HG03354 (cell line): ENCODE results near the gene CEBPA.

Experiments
- ATAC-seq: cut with Tn5 transposase; IDR thresholded peaks from one replicate; pipeline ENCODE4 v1.9.1; 2021; ENCODE audit warnings: mild to moderate bottlenecking; ENCODE audit not compliant: unreplicated experiment, poor library complexity, severe bottlenecking

CEBPA gene

DNA sequence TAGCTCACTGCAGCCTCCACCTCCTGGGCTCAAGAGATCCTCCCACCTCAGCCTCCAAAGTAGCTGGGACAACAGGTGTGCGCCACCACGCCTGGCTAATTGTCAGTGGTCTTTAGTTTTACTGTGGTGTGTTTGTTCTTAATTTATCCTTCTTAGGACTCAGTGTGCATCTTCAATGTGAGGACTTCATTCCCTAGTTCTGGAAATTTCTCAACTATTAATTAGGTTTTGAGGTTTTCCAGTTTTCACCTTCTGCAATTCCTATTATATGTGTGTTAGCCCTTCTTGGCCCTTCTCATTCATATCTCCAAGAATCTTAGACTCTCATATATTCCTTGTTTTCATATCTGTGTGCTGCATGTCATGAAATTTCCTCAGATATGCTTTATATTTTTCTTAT, 44.5 kb downstream of the CEBPA start:
- ATAC-seq: no peak

DNA sequence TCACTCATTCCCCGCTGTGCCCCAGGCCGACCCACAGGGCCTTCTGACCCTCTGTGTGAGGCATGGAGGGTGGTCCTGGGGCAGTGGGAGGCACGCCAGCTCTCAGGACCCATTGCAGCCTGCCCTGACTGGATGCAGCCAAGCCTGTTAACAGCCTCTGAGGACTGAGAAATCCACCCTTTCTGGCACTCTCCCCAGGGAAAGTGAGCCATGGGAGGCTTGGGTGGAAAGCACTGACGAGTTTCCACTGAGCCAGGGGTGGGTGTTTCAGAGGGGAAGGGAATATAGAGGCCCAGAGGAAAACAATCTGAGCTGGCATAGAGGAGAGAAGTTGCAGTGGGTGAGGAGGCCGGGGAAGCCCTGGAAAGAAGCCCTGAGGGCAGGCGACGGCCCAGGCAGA, 46.1 kb downstream of the CEBPA start:
- ATAC-seq: no peak

DNA sequence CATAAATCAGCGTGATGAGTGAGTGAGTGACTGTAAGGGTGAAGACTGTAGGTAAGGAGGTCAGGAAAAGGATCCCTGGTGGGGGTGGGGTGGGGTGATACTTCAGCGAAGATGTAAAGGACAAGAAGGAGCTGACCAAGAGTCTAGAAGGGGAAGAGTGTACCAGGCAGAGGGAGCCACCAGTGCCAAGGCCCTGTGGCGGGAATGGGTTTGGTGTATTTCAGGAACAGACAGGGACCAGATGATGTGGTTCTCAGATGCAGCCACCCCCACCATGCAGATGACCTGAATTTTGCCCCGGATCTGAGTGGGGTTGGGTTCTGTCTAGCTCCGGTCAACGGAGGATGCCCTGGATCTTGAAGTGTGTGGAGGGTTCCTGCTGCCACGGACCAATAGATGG, 46.6 kb downstream of the CEBPA start:
- ATAC-seq: no peak

DNA sequence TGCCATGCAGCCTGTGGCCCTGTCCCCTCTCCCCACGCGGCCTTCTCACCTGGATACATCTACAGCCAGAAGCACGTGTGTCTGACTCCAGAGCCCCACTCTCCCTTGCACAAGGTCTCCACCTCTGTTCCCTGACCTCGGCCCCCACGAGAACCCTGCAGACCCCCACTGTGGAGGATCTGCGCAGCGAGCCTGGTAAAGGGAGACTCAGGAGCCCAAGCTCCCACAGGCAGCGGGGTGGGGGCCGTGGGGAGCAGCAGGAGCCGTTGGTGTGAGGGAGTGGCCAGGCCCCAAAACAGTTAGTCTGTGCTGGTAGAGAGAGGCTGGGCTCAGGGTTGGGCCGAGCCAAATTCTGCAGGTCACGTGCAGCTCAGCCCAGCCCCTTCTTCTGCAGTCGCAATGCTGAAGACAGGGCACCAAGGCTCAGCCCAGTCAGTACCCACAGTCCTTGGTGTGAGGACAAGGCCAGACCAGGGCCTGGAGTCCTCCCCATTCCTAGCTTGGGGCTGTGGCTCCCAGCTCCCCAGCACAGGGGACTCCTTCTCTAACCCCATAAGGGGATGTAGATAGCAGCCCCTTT, 48.0 kb downstream of the CEBPA start:
- ATAC-seq: no peak

DNA sequence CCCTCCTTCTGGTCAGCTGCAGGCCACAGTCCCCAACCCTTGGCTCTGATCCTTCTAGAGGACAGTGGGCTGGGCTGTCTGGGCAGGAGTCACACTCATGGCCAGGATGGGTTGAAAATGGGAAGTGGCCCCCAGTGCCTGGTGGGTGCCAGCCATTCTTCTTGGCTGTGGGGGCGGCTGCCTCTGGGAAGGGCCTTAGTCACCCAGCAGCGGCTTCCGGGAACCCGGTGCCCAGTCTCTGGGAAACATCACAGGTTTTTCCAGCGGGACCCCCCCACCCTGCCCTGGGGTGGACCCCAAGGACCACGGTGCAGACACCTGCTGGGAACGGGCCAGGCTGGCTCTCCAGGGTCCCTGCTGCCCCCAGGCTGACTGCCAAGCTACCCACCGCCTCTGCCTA, 49.4 kb downstream of the CEBPA start:
- no peak for ATAC-seq

DNA sequence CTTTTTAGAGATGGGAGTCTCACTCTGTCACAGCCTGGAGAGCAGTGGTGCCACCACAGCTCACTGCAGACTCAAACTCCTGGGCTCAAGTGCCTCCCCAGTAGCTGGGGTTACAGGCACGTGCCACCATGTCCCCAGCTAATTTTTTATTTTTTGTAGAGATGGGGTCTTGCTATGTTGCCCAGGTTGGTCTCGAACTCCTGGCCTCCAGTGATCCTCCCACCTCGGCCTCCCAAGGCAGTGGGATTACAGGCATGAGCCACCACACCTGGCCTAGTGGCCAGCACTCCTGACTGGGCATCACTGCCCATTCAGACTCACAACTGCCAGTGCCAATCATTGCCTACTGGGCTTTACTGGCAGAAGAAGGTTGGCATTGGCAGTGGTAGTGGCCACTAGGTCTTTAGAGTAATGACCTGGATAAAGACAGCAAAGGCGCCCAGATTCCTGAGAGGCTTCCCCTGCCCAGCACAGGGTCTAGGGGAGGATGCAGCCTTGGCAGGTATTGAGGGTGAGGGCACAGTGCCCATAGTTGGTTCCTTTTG, 49.8 kb downstream of the CEBPA start:
- ATAC-seq: no peak

DNA sequence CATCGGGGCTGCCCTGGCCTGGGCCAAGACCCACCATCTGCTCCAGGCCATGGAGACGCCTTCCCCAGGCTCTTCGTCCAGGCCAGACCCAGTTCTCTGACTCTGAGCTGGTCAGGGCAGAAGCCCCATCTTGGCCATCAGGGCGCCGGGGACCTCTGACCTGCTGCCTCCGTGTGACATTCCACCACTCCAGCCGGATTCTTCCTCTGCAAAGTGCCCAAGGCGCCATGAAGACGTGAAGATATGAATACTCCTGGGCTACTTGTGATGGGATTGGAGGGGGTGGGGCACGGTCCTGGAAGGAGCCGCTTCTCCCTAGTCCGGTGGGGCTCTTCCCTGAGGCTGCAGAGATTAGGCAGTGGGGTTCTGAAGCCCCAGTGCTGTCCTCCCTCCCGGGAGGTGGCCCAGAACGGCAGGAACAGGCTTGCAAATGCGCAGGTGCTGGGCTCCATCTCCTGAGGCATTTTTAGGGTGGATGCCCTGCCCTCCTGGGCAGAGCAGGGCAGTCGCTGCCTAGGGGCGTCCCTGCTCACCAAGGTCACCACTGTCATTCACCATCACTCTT, 50.7 kb downstream of the CEBPA start:
- no peak for ATAC-seq

DNA sequence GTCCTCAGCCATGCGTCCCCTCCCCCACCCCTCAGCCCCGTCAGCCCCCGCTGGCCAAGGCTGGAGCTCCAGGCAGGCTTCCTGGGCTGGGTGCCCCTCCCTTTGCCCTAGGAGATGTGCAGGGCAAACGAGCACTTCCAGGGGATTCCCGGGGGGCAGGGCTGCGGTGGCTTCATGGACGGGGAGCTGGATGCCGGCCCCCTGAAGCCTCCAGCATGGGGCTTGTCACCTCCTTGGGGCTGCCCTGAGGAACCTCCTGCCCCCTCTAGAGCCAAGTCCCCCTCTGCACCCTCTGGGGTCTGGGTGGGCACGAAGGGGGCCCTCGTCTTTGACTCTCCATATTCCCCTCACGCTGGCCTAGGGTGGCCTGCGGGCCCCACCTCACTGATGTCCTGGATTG, 51.3 kb downstream of the CEBPA start:
- no peak for ATAC-seq

DNA sequence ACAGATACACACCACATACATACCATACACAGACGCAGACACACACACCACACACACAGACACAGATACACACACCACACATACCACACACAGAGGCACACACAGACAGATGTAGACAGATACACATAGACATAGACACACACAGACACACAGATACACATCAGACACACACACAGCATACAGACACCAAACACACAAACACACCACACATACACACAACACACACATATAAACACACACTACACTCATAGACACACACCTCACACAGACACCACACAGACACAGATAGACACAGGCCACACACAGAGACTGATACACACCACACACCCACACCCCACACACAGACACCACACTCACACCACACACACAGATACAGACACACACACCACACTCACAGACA, 51.8 kb downstream of the CEBPA start:
- no peak for ATAC-seq
